Neural progenitor cell (in vitro differentiated cells): Measurements from ENCODE around the gene MCTP2. TPM values are rescaled to one million over a fixed set of nuclear protein-coding genes. Genes with fewer than 3 reads are reported as not detected.
"Not testable (repeated sequence)": the region's sequence is repeated elsewhere in the genome, so short reads cannot be mapped to it uniquely, and the experiment has no call there.

Experiments used
- DNase-seq: peaks from one replicate; pipeline ENCODE4 v3.0.0-alpha.2; 2016; ENCODE audit warnings: low spot score
- H2AFZ ChIP-seq: fragments of 200-600 bp; sonication (generic); replicated peaks from 2 replicates; pipeline ENCODE4 v1.6.1; 2016; ENCODE audit warnings: antibody characterized with exemption
- H3F3A ChIP-seq: fragments of 200-600 bp; sonication (generic); 2 replicates; pipeline ENCODE4 v1.6.1; 2016; ENCODE audit warnings: antibody characterized with exemption, low read depth
- H3K27ac ChIP-seq: fragments of 200-600 bp; sonication (generic); 2 replicates; pipeline ENCODE4 v1.5.1; 2016; ENCODE audit warnings: mild to moderate bottlenecking
- H3K27me3 ChIP-seq: fragments of 200-600 bp; sonication (generic); 2 replicates; pipeline ENCODE4 v1.6.1; 2016; ENCODE audit warnings: mild to moderate bottlenecking, moderate library complexity
- H3K36me3 ChIP-seq: fragments of 200-600 bp; sonication (generic); 2 replicates; pipeline ENCODE4 v1.5.1; 2016
- H3K4me1 ChIP-seq: fragments of 200-600 bp; sonication (generic); 2 replicates; pipeline ENCODE4 v1.6.1; 2016; ENCODE audit warnings: mixed run types
- H3K4me2 ChIP-seq: fragments of 200-600 bp; sonication (generic); 2 replicates; pipeline ENCODE4 v1.6.1; 2016
- H3K4me3 ChIP-seq: fragments of 200-600 bp; sonication (generic); 2 replicates; pipeline ENCODE4 v1.5.1; 2016
- H3K79me2 ChIP-seq: fragments of 200-600 bp; sonication (generic); 2 replicates; pipeline ENCODE4 v1.6.1; 2016; ENCODE audit warnings: low read depth
- H3K9ac ChIP-seq: fragments of 200-600 bp; sonication (generic); 2 replicates; pipeline ENCODE4 v1.6.1; 2016
- H3K9me3 ChIP-seq: fragments of 200-600 bp; sonication (generic); 2 replicates; pipeline ENCODE4 v1.5.1; 2016; ENCODE audit warnings: low read depth
- H4K20me1 ChIP-seq: fragments of 200-600 bp; sonication (generic); 2 replicates; pipeline ENCODE4 v1.6.1; 2016; ENCODE audit warnings: low read depth
- H3K27ac Mint-ChIP-seq: 3 replicates; pipeline ENCODE4 v1.8.0; 2021; ENCODE audit warnings: mixed read lengths
- H3K27me3 Mint-ChIP-seq: 2 replicates; pipeline ENCODE4 v1.8.0; 2022; ENCODE audit warnings: low read depth, mild to moderate bottlenecking, inconsistent platforms, moderate library complexity, mixed read lengths; ENCODE audit not compliant: insufficient read depth
- H3K36me3 Mint-ChIP-seq: 3 replicates; pipeline ENCODE4 v1.8.0; 2021; ENCODE audit warnings: mixed read lengths
- H3K4me1 Mint-ChIP-seq: 3 replicates; pipeline ENCODE4 v1.8.0; 2021; ENCODE audit warnings: mixed read lengths
- H3K4me3 Mint-ChIP-seq: 3 replicates; pipeline ENCODE4 v1.8.0; 2021; ENCODE audit warnings: mild to moderate bottlenecking, moderate library complexity, mixed read lengths
- H3K9me3 Mint-ChIP-seq: 3 replicates; pipeline ENCODE4 v1.8.0; 2020; ENCODE audit warnings: mixed read lengths
- EZH2 ChIP-seq: fragments of 200-600 bp; sonication (generic); IDR thresholded peaks from 2 replicates; pipeline ENCODE4 v1.6.1; 2017; ENCODE audit warnings: antibody characterized with exemption, mild to moderate bottlenecking, moderate library complexity
- EZH2phosphoT487 ChIP-seq: fragments of 200-600 bp; sonication (generic); IDR thresholded peaks from 2 replicates; pipeline ENCODE4 v1.6.1; 2017; ENCODE audit warnings: antibody characterized with exemption
- total RNA-seq: library from RNA; depleted of rRNA; stranded (reverse); fragments of >200 nt; gene quantifications from 2 replicates; pipeline ENCODE4 v1.2.3, GENCODE V29; 2015; ENCODE audit warnings: low replicate concordance
- TF ChIP-seq, protein P1 (sequence below): fragments of 200-600 bp; sonication (generic); IDR thresholded peaks from 2 replicates; pipeline ENCODE4 v1.5.1; 2017; ENCODE audit warnings: antibody characterized with exemption, mild to moderate bottlenecking

Gene MCTP2
- total RNA-seq, 1 donor from 2014 or later = 0.17 TPM

DNA sequence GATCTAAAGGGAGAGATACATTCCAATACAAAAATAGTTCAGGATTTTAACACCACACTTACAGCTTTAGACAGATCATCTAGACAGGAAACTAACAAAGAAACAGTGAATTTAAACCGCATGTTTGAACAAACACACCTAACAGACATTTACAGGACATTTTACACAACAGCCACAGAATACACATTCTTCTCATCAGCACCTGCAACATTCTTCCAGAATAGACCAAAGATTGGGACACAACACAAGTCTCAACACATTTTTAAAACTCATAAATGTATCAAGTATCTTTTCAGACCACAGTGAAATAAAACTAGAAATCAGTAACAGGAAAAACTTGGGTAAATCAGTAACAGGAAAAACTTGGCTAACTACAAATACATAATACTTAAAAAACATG, 256.3 kb downstream of the MCTP2 start:
- Histone ChIP-seq H3K9me3 (no peaks in the 10 kb centered on the region), H4K20me1 (no peaks in the 10 kb centered on the region), H3K79me2 (no peaks in the 10 kb centered on the region), H3F3A (no peaks in the 10 kb centered on the region), H3K4me2 (no peak overlapping the region), H3K4me3 (no peak overlapping the region), H3K27me3 (no peaks in the 10 kb centered on the region), H3K36me3 (no peaks in the 10 kb centered on the region), H3K9ac (no peak overlapping the region), H3K27ac (no peak overlapping the region), H3K4me1 (no peaks in the 10 kb centered on the region), H2AFZ (no peak overlapping the region)
- no peaks in the 10 kb centered on the region for H3K4me1 Mint-ChIP-seq
- TF ChIP-seq EZH2 = no peak
- H3K9me3 Mint-ChIP-seq = no peaks in the 10 kb centered on the region
- no peaks in the 10 kb centered on the region for H3K36me3 Mint-ChIP-seq
- no peak overlapping the region for H3K27ac Mint-ChIP-seq
- no peak overlapping the region for H3K4me3 Mint-ChIP-seq
- no peak for DNase-seq
- H3K27me3 Mint-ChIP-seq = peaks cover 2% of the 10 kb centered on the region

DNA sequence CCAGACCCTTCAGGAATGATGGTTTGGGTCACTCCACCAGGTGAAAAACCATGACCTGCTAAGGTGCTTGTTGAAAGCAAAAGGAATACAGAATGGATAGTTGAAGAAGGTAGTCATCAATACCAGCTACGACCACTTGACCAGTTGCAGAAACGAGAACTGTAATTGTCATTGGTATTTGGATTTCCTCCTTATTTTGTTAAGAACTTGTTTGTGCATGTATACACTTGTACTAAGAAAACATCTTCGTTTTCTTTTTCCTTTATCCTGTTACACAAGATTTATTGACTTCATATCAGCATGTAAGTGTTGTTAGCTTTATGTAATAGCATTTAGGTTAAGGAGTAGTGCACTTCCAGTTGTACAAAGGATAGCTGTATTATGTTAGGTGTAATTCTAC, 261.8 kb downstream of the MCTP2 start:
- no peak for DNase-seq
- peaks cover 3% of the 10 kb centered on the region for H3K9me3 Mint-ChIP-seq
- H3K27me3 ChIP-seq = no peaks in the 10 kb centered on the region
- no peaks in the 10 kb centered on the region for H3F3A ChIP-seq
- H3K4me3 ChIP-seq = no peak overlapping the region
- no peak overlapping the region for H3K27ac ChIP-seq
- H3K9me3 ChIP-seq = no peaks in the 10 kb centered on the region
- no peak overlapping the region for H2AFZ ChIP-seq
- H3K4me2 ChIP-seq = no peak overlapping the region
- H3K36me3 Mint-ChIP-seq = no peaks in the 10 kb centered on the region
- H3K27ac Mint-ChIP-seq = no peak overlapping the region
- H4K20me1 ChIP-seq = no peaks in the 10 kb centered on the region
- no peaks in the 10 kb centered on the region for H3K4me1 Mint-ChIP-seq
- H3K4me1 ChIP-seq = no peaks in the 10 kb centered on the region
- H3K79me2 ChIP-seq = no peaks in the 10 kb centered on the region
- TF ChIP-seq, protein P1, sequence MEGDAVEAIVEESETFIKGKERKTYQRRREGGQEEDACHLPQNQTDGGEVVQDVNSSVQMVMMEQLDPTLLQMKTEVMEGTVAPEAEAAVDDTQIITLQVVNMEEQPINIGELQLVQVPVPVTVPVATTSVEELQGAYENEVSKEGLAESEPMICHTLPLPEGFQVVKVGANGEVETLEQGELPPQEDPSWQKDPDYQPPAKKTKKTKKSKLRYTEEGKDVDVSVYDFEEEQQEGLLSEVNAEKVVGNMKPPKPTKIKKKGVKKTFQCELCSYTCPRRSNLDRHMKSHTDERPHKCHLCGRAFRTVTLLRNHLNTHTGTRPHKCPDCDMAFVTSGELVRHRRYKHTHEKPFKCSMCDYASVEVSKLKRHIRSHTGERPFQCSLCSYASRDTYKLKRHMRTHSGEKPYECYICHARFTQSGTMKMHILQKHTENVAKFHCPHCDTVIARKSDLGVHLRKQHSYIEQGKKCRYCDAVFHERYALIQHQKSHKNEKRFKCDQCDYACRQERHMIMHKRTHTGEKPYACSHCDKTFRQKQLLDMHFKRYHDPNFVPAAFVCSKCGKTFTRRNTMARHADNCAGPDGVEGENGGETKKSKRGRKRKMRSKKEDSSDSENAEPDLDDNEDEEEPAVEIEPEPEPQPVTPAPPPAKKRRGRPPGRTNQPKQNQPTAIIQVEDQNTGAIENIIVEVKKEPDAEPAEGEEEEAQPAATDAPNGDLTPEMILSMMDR = no peak
- TF ChIP-seq EZH2phosphoT487 = no peak
- no peak for TF ChIP-seq EZH2
- H3K27me3 Mint-ChIP-seq = peaks cover 1% of the 10 kb centered on the region
- H3K4me3 Mint-ChIP-seq = no peak overlapping the region
- H3K9ac ChIP-seq = no peak overlapping the region
- H3K36me3 ChIP-seq = no peaks in the 10 kb centered on the region

DNA sequence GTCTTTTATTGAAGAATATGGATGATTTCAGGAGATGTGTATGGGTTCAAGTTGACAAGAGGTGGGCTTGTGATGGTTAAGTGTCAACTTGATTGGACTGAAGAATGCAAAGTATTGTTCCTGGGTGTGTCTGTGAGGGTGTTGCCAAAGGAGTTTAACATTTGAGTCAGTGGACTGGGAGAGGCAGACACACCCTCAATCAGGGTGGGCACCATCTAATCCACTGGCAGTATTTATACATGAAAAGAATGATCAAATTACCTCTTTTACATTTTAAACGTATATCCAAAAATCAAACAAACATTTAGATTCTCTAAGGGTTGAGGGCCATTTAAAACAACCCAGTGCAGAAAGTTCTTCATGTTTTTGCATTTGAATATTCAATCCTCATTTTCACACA, 262.2 kb downstream of the MCTP2 start:
- H3K27ac ChIP-seq, H3F3A ChIP-seq, H3K4me1 Mint-ChIP-seq, H3K27ac Mint-ChIP-seq, H3K9ac ChIP-seq, H3K4me2 ChIP-seq, H3K4me1 ChIP-seq, H3K27me3 ChIP-seq, H4K20me1 ChIP-seq, H3K79me2 ChIP-seq, DNase-seq, H3K27me3 Mint-ChIP-seq, H3K36me3 Mint-ChIP-seq, H2AFZ ChIP-seq, H3K9me3 ChIP-seq, H3K36me3 ChIP-seq, H3K4me3 Mint-ChIP-seq, H3K4me3 ChIP-seq, H3K9me3 Mint-ChIP-seq: not testable (repeated sequence)

DNA sequence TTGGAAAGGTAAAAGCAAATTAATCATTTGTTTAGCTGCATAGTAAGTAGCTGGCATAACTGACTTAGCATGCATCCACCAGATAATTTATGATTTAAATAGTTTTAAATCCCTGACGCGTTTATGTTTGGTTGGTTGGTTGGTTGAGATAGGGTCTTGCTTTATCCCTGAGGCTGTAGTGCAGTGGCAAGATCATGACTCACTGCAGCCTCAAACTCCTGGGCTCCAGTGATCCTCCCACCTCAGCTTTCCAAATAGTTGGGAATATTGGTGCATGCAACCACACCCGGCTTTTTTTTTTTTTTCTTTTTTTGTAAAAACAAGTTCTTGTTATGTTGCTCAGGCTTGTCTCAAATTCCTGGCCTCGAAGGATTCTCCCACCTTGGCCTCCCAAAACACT, 263.4 kb downstream of the MCTP2 start:
- Mint-ChIP-seq H3K4me3 (no peak overlapping the region), H3K4me1 (no peaks in the 10 kb centered on the region), H3K27me3 (peaks cover 2% of the 10 kb centered on the region), H3K9me3 (peaks cover 9% of the 10 kb centered on the region), H3K27ac (no peak overlapping the region), H3K36me3 (no peaks in the 10 kb centered on the region)
- TF ChIP-seq EZH2phosphoT487 = no peak
- no peak for TF ChIP-seq EZH2
- TF ChIP-seq, protein P1 = no peak
- H3K9ac ChIP-seq = no peak overlapping the region
- no peaks in the 10 kb centered on the region for H3K9me3 ChIP-seq
- H2AFZ ChIP-seq = no peak overlapping the region
- H3K36me3 ChIP-seq = no peaks in the 10 kb centered on the region
- no peak for DNase-seq
- no peaks in the 10 kb centered on the region for H3K27me3 ChIP-seq
- no peaks in the 10 kb centered on the region for H4K20me1 ChIP-seq
- no peak overlapping the region for H3K4me2 ChIP-seq
- no peaks in the 10 kb centered on the region for H3K4me1 ChIP-seq
- H3K27ac ChIP-seq = no peak overlapping the region
- H3F3A ChIP-seq = no peaks in the 10 kb centered on the region
- no peaks in the 10 kb centered on the region for H3K79me2 ChIP-seq
- no peak overlapping the region for H3K4me3 ChIP-seq
